Endothelial cell of umbilical vein (primary cell): Measurements from ENCODE around the gene CEP164. TPM values are rescaled to one million over a fixed set of nuclear protein-coding genes. Genes with fewer than 3 reads are reported as not detected.

Experiments
- BruUV-seq: library from RNA; stranded (reverse); fragments of 400-500 nt; replicated peaks from 2 replicates; lab custom pipeline; 2021; lab: Mats Ljungman, UMichigan
- CTCF ChIA-PET: fragments of 300-600, 350-600 bp; sonication (Branson Sonifier 250); formaldehyde crosslinking; loops from one replicate; lab custom pipeline; 2021; ENCODE audit warnings: antibody characterized with exemption, inconsistent platforms; lab: Charles Lee
- POLR2A ChIA-PET: fragments of 300-600, 350-600 bp; sonication (Branson Sonifier 250); formaldehyde crosslinking; loops from one replicate; lab custom pipeline; 2021; ENCODE audit warnings: antibody characterized with exemption, inconsistent platforms; lab: Charles Lee
- DNase-seq: peaks from one replicate; pipeline ENCODE4 v3.0.0-alpha.2; 2011; ENCODE audit warnings: low read depth, low spot score
- FAIRE-seq: peaks from 2 replicates; lab custom pipeline; 2011; peaks lifted over from hg19 to GRCh38; lab: Jason Lieb, UNC
- H2AFZ ChIP-seq: 2 replicates; pipeline ENCODE4 v1.6.0; 2012; ENCODE audit warnings: low read depth, low read length, control low read depth, inconsistent platforms
- H3K27ac ChIP-seq: 2 replicates; pipeline ENCODE4 v1.5.1; 2011; ENCODE audit warnings: low read depth, mild to moderate bottlenecking, control low read depth, low read length, moderate library complexity; ENCODE audit not compliant: insufficient read depth
- H3K27me3 ChIP-seq, 2 experiments: 2 replicates each; pipeline versions ENCODE4 v1.6.0 to v1.6.1; 2011; ENCODE audit warnings: low read length in 2 of 2, mixed read lengths in 1 of 2; ENCODE audit not compliant: control insufficient read depth in 2 of 2, insufficient read depth in 2 of 2
- H3K36me3 ChIP-seq, 2 experiments: 2 replicates in 1 of 2; 3 replicates in 1 of 2; pipeline ENCODE4 v1.5.1; 2011; ENCODE audit warnings: low read length in 2 of 2, mild to moderate bottlenecking in 1 of 2, moderate library complexity in 1 of 2; ENCODE audit not compliant: control insufficient read depth in 2 of 2, insufficient read depth in 2 of 2; ENCODE audit errors: extremely low read depth in 1 of 2
- H3K4me1 ChIP-seq: 3 replicates; pipeline ENCODE4 v1.5.1; 2011; ENCODE audit warnings: mild to moderate bottlenecking, low read length; ENCODE audit not compliant: control insufficient read depth, insufficient read depth; ENCODE audit errors: extremely low read depth
- H3K4me2 ChIP-seq: 2 replicates; pipeline ENCODE4 v1.6.1; 2011; ENCODE audit warnings: low read length, control low read depth, mixed read lengths; ENCODE audit not compliant: insufficient read depth
- H3K4me3 ChIP-seq, 3 experiments: fragments of 200-600 bp in 1 of 3; sonication (generic), shearing (Covaris generic) in 1 of 3; replicated peaks in 1 of 3; 2 replicates each; pipeline ENCODE4 v1.5.1; 2011 to 2016; ENCODE audit warnings: control low read depth in 3 of 3, low read length in 3 of 3, mild to moderate bottlenecking in 2 of 3, inconsistent platforms in 1 of 3, low read depth in 1 of 3, moderate library complexity in 1 of 3; ENCODE audit not compliant: insufficient read depth in 1 of 3
- H3K79me2 ChIP-seq: 2 replicates; pipeline ENCODE4 v1.6.0; 2012; ENCODE audit warnings: low read length, inconsistent platforms; ENCODE audit not compliant: control insufficient read depth, insufficient read depth
- H3K9ac ChIP-seq: replicated peaks from 2 replicates; pipeline ENCODE3; 2011; ENCODE audit warnings: low read length, control low read depth; ENCODE audit not compliant: insufficient read depth; ENCODE audit errors: extremely low read depth
- H3K9me1 ChIP-seq: replicated peaks from 3 replicates; pipeline ENCODE4 v1.6.0; 2011; ENCODE audit warnings: mild to moderate bottlenecking, low read length; ENCODE audit not compliant: control insufficient read depth, insufficient read depth; ENCODE audit errors: extremely low read depth
- H3K9me3 ChIP-seq: replicated peaks from 2 replicates; pipeline ENCODE4 v1.5.1; 2012; ENCODE audit warnings: low read length, inconsistent platforms; ENCODE audit not compliant: control insufficient read depth, insufficient read depth
- H4K20me1 ChIP-seq: replicated peaks from 2 replicates; pipeline ENCODE3; 2011; ENCODE audit warnings: mild to moderate bottlenecking, low read length; ENCODE audit not compliant: control insufficient read depth, insufficient read depth; ENCODE audit errors: extremely low read depth
- CTCF ChIP-seq, 2 donors: IDR thresholded peaks; 1 replicate in 1 of 2; 2 replicates in 1 of 2; pipeline ENCODE4 v1.5.1; 2011; ENCODE audit warnings: low read length in 2 of 2, mild to moderate bottlenecking in 2 of 2, moderate library complexity in 2 of 2, control low read depth in 1 of 2, inconsistent platforms in 1 of 2, low read depth in 1 of 2; ENCODE audit not compliant: insufficient read depth in 1 of 2; ENCODE audit errors: extremely low read depth in 1 of 2
- GATA2 ChIP-seq: IDR thresholded peaks from 2 replicates; pipeline ENCODE4 v1.7.0; 2011; ENCODE audit warnings: low read depth, mild to moderate bottlenecking, moderate library complexity, mixed read lengths, low read length; ENCODE audit not compliant: insufficient read length, insufficient read depth
- JUN ChIP-seq: IDR thresholded peaks from 2 replicates; pipeline ENCODE4 v1.6.1; 2011; ENCODE audit warnings: borderline replicate concordance, low read depth; ENCODE audit not compliant: insufficient read length, insufficient read depth
- MYC ChIP-seq: IDR thresholded peaks from one replicate; pipeline ENCODE4 v1.6.1; 2011; ENCODE audit warnings: mild to moderate bottlenecking, low read depth, low read length
- dilution Hi-C: fragments of 300-500 bp; cut with MboI; formaldehyde crosslinking; loops from one replicate; pipeline ENCODE4 v1.15.0; 2019; ENCODE audit warnings: low sequenced_read_pairs; ENCODE audit not compliant: extremely low pct_ligation_motif_present
- intact Hi-C: fragments of 100-400 bp; cut with micrococcal nuclease; formaldehyde crosslinking; loops from one replicate; pipeline ENCODE4 v1.10.0; 2022
- polyA plus RNA-seq, 4 experiments: library from polyadenylated mRNA; depleted of rRNA in 3 of 4; stranded (reverse) in 3 of 4; unstranded in 1 of 4; fragments of >200 nt; gene quantifications; 2 replicates each; pipeline versions ENCODE4 v1.2.1 to v1.2.3, GENCODE V29; 2011 to 2012; ENCODE audit warnings: missing spikeins in 1 of 4
- total RNA-seq: library from RNA; stranded (reverse); gene quantifications from 2 replicates; pipeline ENCODE4 v1.2.3, GENCODE V29; 2021

The CEP164 gene
- total and polyA plus RNA-seq, 2 donors (not counting 3 experiments of a cell fraction or from before 2014, with no cell fraction given) = 22.7 to 48.4 TPM

- no peaks in the 10 kb centered on the region for H3K4me1 ChIP-seq
- no TSS peak for BruUV-seq
- H3K4me3 ChIP-seq = no peak overlapping the region
- no peaks in the 10 kb centered on the region for H3K9me1 ChIP-seq
- intact Hi-C loops (no loop called here), dilution Hi-C loops (no loop called here)
- DNase-seq = no peak
- POLR2A ChIA-PET = no interaction called here
- no peak overlapping the region for H3K27ac ChIP-seq
- no peak for FAIRE-seq
- H3K9ac ChIP-seq = no peak overlapping the region
- no peaks in the 10 kb centered on the region for H4K20me1 ChIP-seq
- H3K79me2 ChIP-seq = no peaks in the 10 kb centered on the region
- no peaks in the 10 kb centered on the region for H3K9me3 ChIP-seq
- H3K27me3 ChIP-seq = no peaks in the 10 kb centered on the region
- CTCF ChIA-PET = interaction anchor here (0.6 kb wide), 2 partner anchors 11 to 1063 kb away, joined by 3 read pairs; no protein-coding TSS in a partner anchor
- H3K36me3 ChIP-seq = no peaks in the 10 kb centered on the region
- no peak overlapping the region for H3K4me2 ChIP-seq
- no peak overlapping the region for H2AFZ ChIP-seq
- TF ChIP-seq MYC (no peak), GATA2 (no peak), JUN (no peak), CTCF (IDR thresholded peaks at IDR 0.05; ENCODE audit: extremely low read depth in 1 of 2, insufficient read depth in 1 of 2, low read depth in 1 of 2, low read length in 2 of 2) (no peak)
These were observed 93.4 kb downstream of the CEP164 start for GRCh38 chr11:117421041-117421440.

GRCh38 chr11:117421476-117421875, 93.8 kb downstream of the CEP164 start:
- Histone ChIP-seq H3K4me1 (no peaks in the 10 kb centered on the region), H3K9me3 (no peaks in the 10 kb centered on the region), H3K27me3 (no peaks in the 10 kb centered on the region), H2AFZ (no peak overlapping the region), H3K4me2 (no peak overlapping the region), H3K27ac (no peak overlapping the region), H3K4me3 (no peak overlapping the region), H4K20me1 (no peaks in the 10 kb centered on the region), H3K79me2 (no peaks in the 10 kb centered on the region), H3K36me3 (no peaks in the 10 kb centered on the region), H3K9ac (no peak overlapping the region), H3K9me1 (no peaks in the 10 kb centered on the region)
- POLR2A ChIA-PET = no interaction called here
- BruUV-seq = no TSS peak
- dilution Hi-C loops (no loop called here), intact Hi-C loops (no loop called here)
- CTCF ChIA-PET = interaction anchor here (0.6 kb wide), 2 partner anchors 11 to 1063 kb away, joined by 3 read pairs; no protein-coding TSS in a partner anchor
- FAIRE-seq (no peak), DNase-seq (no peak)
- no peak for TF ChIP-seq JUN
